Activated CD4-positive, alpha-beta T cell treated with anti-CD3 and anti-CD28 coated beads, Interleukin-2, amount 50 U/mL, for 48 hours (primary cell): ENCODE measurements around the gene COMMD7.
"Not testable (repeated sequence)": the region's sequence is repeated elsewhere in the genome, so short reads cannot be mapped to it uniquely, and the experiment has no call there.

Experiments used
- DNase-seq, 2 experiments: peaks; one replicate each; pipeline ENCODE4 v3.0.0-alpha.2; 2020

The COMMD7 gene

GRCh38 chr20:32765230-32765875, 22.1 kb upstream of the COMMD7 start:
- not testable (repeated sequence) for DNase-seq

DNA sequence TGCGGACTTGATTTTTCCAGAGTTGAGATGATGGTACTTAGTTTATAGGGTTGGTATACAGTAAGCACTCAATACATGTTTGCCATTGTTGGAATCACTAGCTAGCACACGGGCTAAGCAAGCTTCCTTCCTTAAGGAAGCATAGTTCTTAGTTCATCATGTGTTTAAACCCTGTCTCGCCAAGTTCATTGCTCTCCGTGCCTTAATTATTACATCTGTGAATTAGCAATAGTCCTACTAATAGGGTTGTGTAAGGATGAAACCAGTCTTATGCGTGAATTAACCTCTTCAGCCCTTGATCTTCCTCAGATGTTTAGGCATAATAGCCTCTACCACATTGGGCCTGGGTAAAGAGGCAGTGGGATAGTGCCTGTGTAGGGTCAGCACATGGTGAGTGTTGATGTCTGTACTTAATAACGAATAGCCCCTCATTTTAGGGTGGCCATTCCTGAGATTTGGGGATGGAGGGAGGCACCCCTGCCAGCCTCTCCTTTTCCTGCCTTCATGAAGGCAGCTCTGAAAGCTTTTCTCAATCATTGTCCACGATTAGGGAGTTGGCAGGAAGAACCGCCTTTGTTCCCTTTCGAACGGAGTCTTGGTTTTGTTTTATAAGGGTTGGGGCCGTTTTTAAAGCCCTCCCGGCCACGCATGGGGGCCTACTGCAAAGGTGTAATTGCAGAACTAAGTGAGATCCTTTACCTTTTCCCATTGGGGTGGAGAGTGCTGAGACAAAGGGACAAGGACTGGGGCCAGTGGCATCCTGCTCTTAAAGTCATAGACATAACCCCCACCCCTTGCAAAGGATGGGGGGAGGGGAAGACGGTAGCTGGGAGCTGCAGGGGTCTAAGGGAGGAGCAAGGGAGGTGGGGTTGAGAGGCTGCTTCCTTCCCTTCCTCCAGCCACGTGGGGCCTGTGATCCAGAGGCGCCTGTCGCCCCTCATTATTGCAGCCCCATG, 21.0 kb upstream of the COMMD7 start:
- DNase-seq: no peak

DNA sequence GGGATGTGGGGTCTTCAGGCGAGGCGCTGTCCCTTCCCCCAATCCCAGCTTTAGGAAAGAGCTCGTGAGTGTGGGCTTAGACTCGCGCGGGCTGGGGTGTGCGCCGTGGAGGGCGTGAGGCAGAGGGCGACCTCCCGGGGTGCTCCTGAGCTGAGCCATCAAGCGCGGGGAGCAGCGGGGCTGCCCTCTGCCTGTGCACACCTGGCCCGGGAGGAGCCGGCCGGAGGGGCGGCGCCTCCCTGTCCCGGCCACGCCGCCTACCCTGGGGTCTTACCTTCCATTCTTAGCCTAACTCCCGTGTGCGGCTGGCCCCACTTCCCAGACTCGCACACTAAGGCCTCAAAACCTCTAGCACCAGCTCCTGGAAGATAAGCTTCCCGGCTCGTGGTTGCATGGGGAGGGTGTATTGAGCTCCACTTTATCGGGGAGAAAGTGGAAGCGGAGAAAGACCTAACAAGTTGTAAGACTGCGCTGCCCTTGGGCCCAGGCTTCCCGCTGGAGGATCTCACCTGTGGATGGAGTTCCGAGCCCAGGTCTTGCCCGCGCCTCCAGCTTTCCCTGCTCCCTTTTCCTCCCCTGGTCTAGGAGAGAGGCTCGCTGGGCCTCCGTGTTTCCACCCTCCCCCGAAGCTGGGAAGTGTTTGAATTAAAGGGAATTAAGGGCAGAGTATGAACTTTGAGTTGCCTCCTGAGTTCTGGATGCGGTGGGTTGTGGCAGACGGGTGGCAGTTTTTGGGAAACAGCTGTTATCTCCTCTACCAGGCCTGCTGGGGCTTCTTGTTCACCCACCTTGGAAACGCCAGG, 20.1 kb upstream of the COMMD7 start:
- DNase-seq: no peak

DNA sequence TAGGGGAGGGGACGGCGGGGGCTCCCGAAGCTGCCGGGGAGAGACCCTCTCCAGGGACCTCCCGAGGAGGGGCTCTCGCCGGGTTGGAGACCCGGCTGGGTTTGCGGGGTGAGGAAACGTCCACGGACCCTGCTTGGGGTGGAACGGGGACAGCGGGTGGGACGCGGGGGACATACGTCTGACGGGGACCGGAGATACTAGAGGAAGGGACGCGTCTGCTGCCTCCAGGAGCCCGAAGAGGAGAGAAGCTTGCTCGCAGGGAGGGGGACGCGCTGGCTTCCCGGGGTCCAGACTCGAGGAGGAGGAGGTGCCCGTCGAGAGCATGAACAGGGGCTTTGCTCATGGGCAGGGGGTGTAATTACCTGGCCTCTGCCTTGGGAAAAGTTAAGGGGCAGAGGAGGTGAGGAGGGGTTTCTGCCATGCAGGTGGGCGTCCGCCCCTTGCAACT, 19.5 kb upstream of the COMMD7 start:
- peak; percentile 30 to 32 for DNase-seq

DNA sequence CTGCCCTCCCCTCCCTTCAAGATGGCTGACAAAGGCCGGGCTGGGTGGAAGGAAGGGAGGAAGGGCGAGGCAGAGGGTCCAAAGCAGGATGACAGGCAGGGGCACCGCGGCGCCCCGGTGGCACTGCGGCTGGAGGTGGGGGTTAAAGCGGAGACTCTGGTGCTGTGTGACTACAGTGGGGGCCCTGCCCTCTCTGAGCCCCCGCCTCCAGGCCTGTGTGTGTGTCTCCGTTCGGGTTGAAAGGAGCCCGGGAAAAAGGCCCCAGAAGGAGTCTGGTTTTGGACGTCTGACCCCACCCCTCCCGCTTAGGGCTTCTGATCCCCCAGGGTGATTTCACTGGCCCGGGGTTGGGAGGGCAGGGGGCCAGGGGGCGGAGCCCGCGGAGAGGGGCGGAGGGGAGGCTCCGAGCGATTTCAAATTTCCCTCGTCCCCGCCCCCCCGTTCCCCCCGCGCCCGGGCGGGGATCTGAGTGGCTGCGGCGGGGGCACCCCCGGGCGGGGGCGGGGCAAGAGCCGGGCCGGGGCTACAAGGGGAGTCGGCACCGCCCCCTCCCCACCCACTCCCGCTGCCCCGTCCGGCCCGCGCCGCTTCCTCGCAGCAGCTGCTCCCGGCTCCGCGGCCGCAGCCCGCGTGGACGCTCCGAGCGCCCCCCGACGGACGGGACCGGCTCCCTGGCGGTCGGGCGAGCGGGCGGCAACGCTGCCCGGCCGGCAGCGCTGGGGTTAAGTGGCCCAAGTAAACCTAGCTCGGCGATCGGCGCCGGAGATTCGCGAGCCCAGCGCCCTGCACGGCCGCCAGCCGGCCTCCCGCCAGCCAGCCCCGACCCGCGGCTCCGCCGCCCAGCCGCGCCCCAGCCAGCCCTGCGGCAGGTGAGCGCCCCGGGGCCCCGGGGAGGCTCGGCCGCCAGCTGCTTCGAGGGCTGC, 18.8 kb upstream of the COMMD7 start, which contains the start of gene DNMT3B:
DNMT3B (plus strand) TSS at position 555 of the 923 bp plus-strand sequence. CDS start 17,939 bp downstream, outside the sequence.
- DNase-seq: peak; percentile 80 to 84

DNA sequence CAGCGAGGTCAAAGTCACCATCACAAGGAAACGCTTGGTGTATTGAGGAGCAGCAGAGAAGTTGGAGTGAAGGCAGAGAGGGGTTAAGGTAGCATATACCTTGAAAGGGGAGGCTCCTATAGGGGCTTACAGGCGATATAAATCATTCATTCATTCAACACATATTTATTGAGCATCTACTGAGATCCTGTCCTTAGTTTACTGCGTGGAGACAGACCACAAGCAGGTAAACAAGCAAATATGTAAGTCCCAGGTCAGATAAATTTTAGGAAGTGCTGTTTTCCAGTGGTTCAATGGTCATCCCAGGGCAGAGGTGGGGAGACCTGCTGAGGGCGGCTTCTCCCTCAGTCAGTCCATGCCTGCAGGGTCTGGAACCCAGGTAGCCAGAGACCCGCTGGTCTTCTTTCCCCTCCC, 18.2 kb upstream of the COMMD7 start:
- no peak for DNase-seq

DNA sequence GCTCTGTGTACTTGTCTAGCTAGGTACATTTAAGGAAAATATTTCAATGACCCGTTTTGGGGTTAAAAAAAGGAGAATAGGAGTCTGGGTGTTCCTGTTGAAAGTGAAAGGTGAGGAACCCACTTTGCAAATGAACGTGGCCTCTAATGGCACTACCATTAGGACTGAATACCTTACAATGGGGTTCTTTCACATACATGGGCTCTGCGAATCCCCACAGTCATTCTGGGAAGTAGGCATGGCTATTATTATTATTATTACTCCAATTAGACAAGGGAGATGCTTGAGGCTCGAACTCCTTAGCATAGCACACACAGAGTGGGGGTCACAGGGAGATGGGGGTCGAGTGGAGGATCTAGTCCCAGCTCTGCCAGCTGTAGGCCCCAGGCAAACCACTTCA, 12.9 kb upstream of the COMMD7 start:
- DNase-seq: no peak

DNA sequence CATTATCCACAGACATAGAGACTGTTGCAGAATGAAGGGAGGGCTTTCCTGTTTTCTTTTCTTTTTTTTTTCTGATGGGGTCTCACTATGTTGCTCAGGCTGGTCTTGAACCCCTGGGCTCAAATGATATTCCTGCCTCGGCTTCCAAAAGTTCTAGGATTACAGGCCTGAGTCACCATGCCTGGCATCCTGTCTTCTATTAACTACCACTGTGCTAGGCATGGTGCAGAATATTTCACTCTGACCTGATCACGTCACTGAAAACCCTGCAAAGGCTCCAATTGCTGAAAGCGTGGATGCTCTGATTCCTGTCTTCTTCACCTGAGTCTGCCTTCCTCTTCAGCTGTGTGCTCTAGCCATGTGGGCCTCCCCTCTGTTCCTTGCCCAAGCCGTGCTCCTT, 10.5 kb upstream of the COMMD7 start:
- DNase-seq: no peak

- DNase-seq: no peak
Measured at GRCh38 chr20:32752458-32753250, 9.4 kb upstream of the COMMD7 start.

DNA sequence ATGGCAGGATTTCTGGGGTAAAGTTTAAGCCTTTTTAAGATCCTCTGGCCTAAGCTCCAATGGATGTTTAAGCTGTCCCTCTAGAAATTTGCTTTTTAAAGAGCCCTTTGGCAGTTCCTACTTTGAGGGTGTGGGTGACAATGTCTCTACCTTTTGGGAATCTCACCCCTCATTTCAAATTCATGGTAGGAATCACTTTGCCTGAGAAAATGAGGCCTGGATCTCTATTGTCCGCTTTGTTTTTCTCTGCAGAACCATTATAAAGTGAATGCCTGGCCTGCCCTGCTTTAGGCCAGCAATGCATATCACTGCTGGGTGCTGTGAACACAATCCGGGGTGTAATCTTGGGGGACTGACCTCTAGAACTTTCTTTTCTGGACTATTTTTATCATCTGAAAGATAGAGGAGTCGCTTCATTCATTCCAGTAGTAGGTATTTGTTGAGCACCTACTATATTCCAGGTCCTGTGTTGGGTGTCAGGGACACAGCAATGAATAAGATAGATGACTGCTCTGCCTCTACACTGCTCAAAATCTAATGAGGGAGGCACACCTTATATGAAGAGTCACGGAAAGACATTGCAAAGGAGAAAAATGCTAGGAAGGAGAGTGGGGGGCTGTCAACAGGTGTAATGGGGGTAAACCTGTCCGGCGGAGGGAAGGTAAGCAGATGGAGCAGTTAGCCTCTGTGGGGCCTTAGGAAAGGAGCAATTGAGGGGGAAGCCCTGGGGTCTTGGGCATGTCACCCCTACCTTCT, 8.6 kb upstream of the COMMD7 start:
- no peak for DNase-seq

DNA sequence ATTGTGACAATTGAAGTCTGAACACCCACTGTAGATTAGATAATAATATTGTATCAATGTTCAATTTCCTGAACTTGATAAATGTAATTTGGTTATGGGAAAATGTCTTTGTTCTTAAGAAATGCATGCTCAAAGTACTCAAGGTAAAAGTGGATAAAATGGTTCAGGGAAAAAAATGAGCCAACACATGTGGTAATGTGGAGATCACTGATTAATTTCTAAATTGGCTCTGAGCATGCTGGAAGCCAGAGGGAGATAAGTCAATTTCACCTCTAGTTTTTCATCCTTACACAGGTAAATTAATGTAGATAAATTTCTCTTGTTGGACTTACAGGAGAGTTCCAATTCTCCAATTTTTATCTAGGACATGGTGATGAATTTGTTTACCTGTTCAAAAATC, 8.0 kb upstream of the COMMD7 start:
- no peak for DNase-seq

GRCh38 chr20:32749914-32750637, 6.8 kb upstream of the COMMD7 start:
- no peak for DNase-seq

DNA sequence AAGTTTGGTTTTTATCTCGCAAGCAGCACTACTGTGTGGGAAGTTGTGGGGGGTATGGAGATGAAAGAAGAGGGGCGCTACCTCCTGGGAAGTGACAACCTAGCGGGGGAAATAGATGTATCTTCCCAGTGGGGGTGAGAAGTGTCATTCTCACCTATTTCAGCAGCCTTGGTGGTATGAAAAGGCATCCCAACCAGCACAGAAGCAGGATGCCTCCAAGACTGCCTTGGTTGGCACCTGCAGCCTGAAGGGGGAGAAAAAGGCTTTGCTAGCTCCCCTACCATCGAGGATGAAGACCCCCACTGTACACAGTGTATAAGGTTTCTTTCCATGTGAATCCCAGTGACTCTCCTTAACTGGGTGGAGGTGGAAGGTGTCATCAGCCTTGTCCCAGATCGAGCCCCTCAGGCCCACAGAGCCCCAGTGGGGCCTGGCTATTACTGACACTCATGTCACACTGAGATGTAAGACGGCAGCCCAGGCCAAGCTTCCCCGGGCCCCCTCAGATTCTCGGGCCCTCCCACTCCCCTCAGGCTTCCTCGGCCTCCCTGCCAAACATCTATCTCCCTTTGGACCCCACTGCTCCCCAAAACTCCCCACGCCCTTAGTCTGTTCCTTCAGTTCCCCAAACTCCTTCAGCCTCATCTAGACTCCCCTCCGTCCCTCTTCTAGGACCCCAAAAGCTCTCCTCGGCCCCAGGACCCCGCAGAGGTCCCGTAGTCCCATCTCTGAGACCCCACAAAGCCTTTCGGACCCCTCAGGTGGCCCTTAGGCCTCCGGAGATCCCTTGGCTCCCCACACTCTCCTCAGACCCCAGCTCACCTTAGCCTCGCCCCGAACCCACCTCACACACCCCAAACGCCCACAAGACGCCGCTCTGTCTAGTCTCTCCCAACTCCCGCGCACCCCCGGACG, 688 bp downstream of the COMMD7 start:
- DNase-seq: peak; percentile 27 to 38

DNA sequence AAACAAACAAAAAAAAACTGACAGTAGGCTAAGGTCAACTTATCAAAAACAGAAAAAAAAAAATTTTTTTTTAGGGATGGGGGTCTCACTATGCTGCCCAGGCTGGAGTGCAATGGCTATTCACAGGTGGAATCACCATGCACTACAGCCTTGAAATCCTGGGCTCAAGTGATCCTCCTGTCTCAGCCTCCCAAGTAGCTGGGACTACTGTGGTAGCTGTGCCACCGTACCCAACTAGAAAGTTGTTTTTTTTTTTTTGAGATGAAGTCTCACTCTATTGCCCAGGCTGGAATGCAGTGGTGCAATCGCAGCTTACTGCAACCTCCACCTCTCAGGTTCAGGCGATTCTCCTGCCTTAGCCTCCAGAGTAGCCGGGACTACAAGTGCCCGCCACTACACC, 2.1 kb downstream of the COMMD7 start:
- no peak for DNase-seq

- DNase-seq: peak; percentile 15 to 42
Measured at GRCh38 chr20:32737371-32738223, 5.7 kb downstream of the COMMD7 start.

GRCh38 chr20:32731882-32732266, 11.4 kb downstream of the COMMD7 start:
- no peak for DNase-seq

- DNase-seq: not testable (repeated sequence)
Measured at GRCh38 chr20:32729334-32729733, 13.9 kb downstream of the COMMD7 start.
